H9 (cell line): ENCODE results near the gene CTIF. TPM values are rescaled to one million over a fixed set of nuclear protein-coding genes. Genes with fewer than 3 reads are reported as not detected.

Experiments used
- DNase-seq: peaks from one replicate; pipeline ENCODE4 v3.0.0-alpha.2; 2017
- H2AFZ ChIP-seq: one replicate; pipeline ENCODE4 v1.6.1; 2013; ENCODE audit warnings: mild to moderate bottlenecking, low read length, control low read depth, moderate library complexity
- H2AK5ac ChIP-seq: 2 replicates; pipeline ENCODE4 v1.6.1; 2013; ENCODE audit warnings: low read length, control low read depth, mixed read lengths; ENCODE audit not compliant: insufficient read length
- H2BK120ac ChIP-seq: one replicate; pipeline ENCODE4 v1.6.1; 2013; ENCODE audit warnings: low read depth, mild to moderate bottlenecking, low read length, control low read depth, inconsistent platforms; ENCODE audit not compliant: poor library complexity, severe bottlenecking
- H2BK12ac ChIP-seq: 2 replicates; pipeline ENCODE4 v1.6.1; 2013; ENCODE audit warnings: low read length, control low read depth, mixed read lengths, low read depth; ENCODE audit not compliant: insufficient read length
- H2BK15ac ChIP-seq: 2 replicates; pipeline ENCODE4 v1.6.1; 2013; ENCODE audit warnings: low read depth, low read length, control low read depth
- H2BK20ac ChIP-seq: one replicate; pipeline ENCODE4 v1.6.1; 2013; ENCODE audit warnings: low read depth, mild to moderate bottlenecking, low read length, control low read depth, inconsistent platforms; ENCODE audit not compliant: poor library complexity, severe bottlenecking
- H2BK5ac ChIP-seq: 2 replicates; pipeline ENCODE4 v1.6.1; 2013; ENCODE audit warnings: low read length, control low read depth, mixed read lengths; ENCODE audit not compliant: insufficient read length
- H3K14ac ChIP-seq: 2 replicates; pipeline ENCODE4 v1.6.1; 2013; ENCODE audit warnings: low read length, control low read depth; ENCODE audit not compliant: insufficient read depth
- H3K18ac ChIP-seq: 2 replicates; pipeline ENCODE4 v1.6.1; 2013; ENCODE audit warnings: low read depth, mild to moderate bottlenecking, mixed read lengths, low read length, control low read depth; ENCODE audit not compliant: insufficient read length
- H3K23ac ChIP-seq: 2 replicates; pipeline ENCODE4 v1.6.1; 2013; ENCODE audit warnings: low read length, control low read depth, mixed read lengths, low read depth; ENCODE audit not compliant: insufficient read length
- H3K23me2 ChIP-seq: 2 replicates; pipeline ENCODE4 v1.6.1; 2013; ENCODE audit warnings: low read depth, mild to moderate bottlenecking, mixed read lengths, low read length, control low read depth; ENCODE audit not compliant: insufficient read length, poor library complexity, severe bottlenecking
- H3K27ac ChIP-seq: 2 replicates; pipeline ENCODE4 v1.5.1; 2013; ENCODE audit warnings: low read length, control low read depth, mixed read lengths, low read depth; ENCODE audit not compliant: insufficient read length
- H3K27me3 ChIP-seq: 2 replicates; pipeline ENCODE4 v1.6.1; 2013; ENCODE audit warnings: low read length, control low read depth, inconsistent platforms; ENCODE audit not compliant: insufficient read depth
- H3K4ac ChIP-seq: 2 replicates; pipeline ENCODE4 v1.6.1; 2013; ENCODE audit warnings: low read depth, mild to moderate bottlenecking, control low read depth, inconsistent platforms, low read length, moderate library complexity
- H3K4me1 ChIP-seq: 2 replicates; pipeline ENCODE4 v1.6.1; 2013; ENCODE audit warnings: low read length, control low read depth, inconsistent platforms; ENCODE audit not compliant: insufficient read depth
- H3K4me2 ChIP-seq: 2 replicates; pipeline ENCODE4 v1.6.1; 2013; ENCODE audit warnings: low read length, control low read depth, mixed read lengths; ENCODE audit not compliant: insufficient read length, insufficient read depth
- H3K56ac ChIP-seq: 2 replicates; pipeline ENCODE4 v1.6.1; 2013; ENCODE audit warnings: low read depth, mild to moderate bottlenecking, mixed read lengths, low read length, control low read depth; ENCODE audit not compliant: insufficient read length
- H3K79me1 ChIP-seq: 2 replicates; pipeline ENCODE4 v1.6.1; 2013; ENCODE audit warnings: low read depth, mild to moderate bottlenecking, moderate library complexity, low read length, control low read depth, inconsistent platforms; ENCODE audit not compliant: insufficient read depth, poor library complexity, severe bottlenecking
- H3K79me2 ChIP-seq: 2 replicates; pipeline ENCODE4 v1.6.1; 2013; ENCODE audit warnings: low read length, control low read depth, inconsistent platforms; ENCODE audit not compliant: insufficient read depth
- H3K9ac ChIP-seq: 2 replicates; pipeline ENCODE4 v1.6.1; 2013; ENCODE audit warnings: low read length, control low read depth, mixed read lengths; ENCODE audit not compliant: insufficient read length; ENCODE audit errors: extremely low read depth
- H3K9me3 ChIP-seq: one replicate; pipeline ENCODE4 v1.6.1; 2013; ENCODE audit warnings: low read depth, low read length, inconsistent platforms; ENCODE audit not compliant: control insufficient read depth
- H3T11ph ChIP-seq: one replicate; pipeline ENCODE4 v1.6.1; 2013; ENCODE audit warnings: mild to moderate bottlenecking, low read length, control low read depth, inconsistent platforms
- H4K20me1 ChIP-seq: one replicate; pipeline ENCODE4 v1.6.1; 2013; ENCODE audit not compliant: control insufficient read depth, insufficient read length, insufficient read depth
- H4K5ac ChIP-seq: 2 replicates; pipeline ENCODE4 v1.6.1; 2013; ENCODE audit warnings: low read depth, mild to moderate bottlenecking, mixed read lengths, low read length, control low read depth; ENCODE audit not compliant: insufficient read length
- H4K8ac ChIP-seq: replicated peaks from 2 replicates; pipeline ENCODE4 v1.6.1; 2013; ENCODE audit warnings: low read length, control low read depth, mixed read lengths, low read depth; ENCODE audit not compliant: insufficient read length
- H4K91ac ChIP-seq: 2 replicates; pipeline ENCODE4 v1.6.1; 2013; ENCODE audit warnings: low read depth, mild to moderate bottlenecking, moderate library complexity, mixed read lengths, low read length, control low read depth; ENCODE audit not compliant: insufficient read length
- H3K27ac Mint-ChIP-seq, 3 experiments: 2 replicates in 2 of 3; 3 replicates in 1 of 3; pipeline ENCODE4 v1.8.0; 2020 to 2021; ENCODE audit warnings: mixed read lengths in 3 of 3, mild to moderate bottlenecking in 1 of 3, moderate library complexity in 1 of 3
- H3K27me3 Mint-ChIP-seq: 2 replicates; pipeline ENCODE4 v1.8.0; 2021; ENCODE audit warnings: low read depth, mild to moderate bottlenecking, moderate library complexity, mixed read lengths
- H3K36me3 Mint-ChIP-seq, 3 experiments: 2 replicates in 2 of 3; 3 replicates in 1 of 3; pipeline ENCODE4 v1.8.0; 2020 to 2021; ENCODE audit warnings: low read depth in 3 of 3, mixed read lengths in 3 of 3; ENCODE audit not compliant: insufficient read depth in 1 of 3
- H3K4me1 Mint-ChIP-seq, 2 experiments: 2 replicates each; pipeline ENCODE4 v1.8.0; 2020; ENCODE audit warnings: mixed read lengths in 2 of 2
- H3K4me3 Mint-ChIP-seq, 2 experiments: 2 replicates in 1 of 2; 3 replicates in 1 of 2; pipeline ENCODE4 v1.8.0; 2020 to 2021; ENCODE audit warnings: mild to moderate bottlenecking in 2 of 2, mixed read lengths in 2 of 2, moderate library complexity in 1 of 2
- H3K9me3 Mint-ChIP-seq, 2 experiments: 2 replicates in 1 of 2; 3 replicates in 1 of 2; pipeline ENCODE4 v1.8.0; 2020; ENCODE audit warnings: mild to moderate bottlenecking in 2 of 2, mixed read lengths in 2 of 2, moderate library complexity in 1 of 2
- CTCF ChIP-seq: fragments of 200-600 bp; sonication (generic); conservative IDR thresholded peaks from 3 replicates; pipeline ENCODE4 v1.8.0; 2021; ENCODE audit warnings: antibody characterized with exemption, mild to moderate bottlenecking
- WGBS: extraction: QIAGEN DNeasy Blood & Tissue Kit; methylation state at CpG from one replicate; pipeline ENCODE4 v1.1.7; 2013; ENCODE audit warnings: missing lambda C conversion rate, low lambda C conversion rate, mixed read lengths; ENCODE audit not compliant: insufficient read length; ENCODE audit errors: extremely low coverage; 5-methylcytosine and 5-hydroxymethylcytosine counted together
- total RNA-seq: library from RNA; stranded (reverse); gene quantifications from 2 replicates; pipeline ENCODE4 v1.2.1, GENCODE V29; 2021

The CTIF gene
- total RNA-seq, 1 experiment from 2014 or later, result 15.8 TPM

- H4K5ac ChIP-seq, result no peak overlapping the region
- no peaks in the 10 kb centered on the region for H3K27me3 ChIP-seq
- no peak overlapping the region for H3K27ac Mint-ChIP-seq
- no peak for TF ChIP-seq CTCF
- H3K4me3 Mint-ChIP-seq, result no peak overlapping the region
- no peaks in the 10 kb centered on the region for H3K79me1 ChIP-seq
- no peak overlapping the region for H3K56ac ChIP-seq
- WGBS, result no CpG with 5 or more reads among the region's 5 CpGs
- no peaks in the 10 kb centered on the region; the same call in 1 of the 2 replicates for H3K79me2 ChIP-seq
- H3K9ac ChIP-seq, result no peak overlapping the region
- H3K23me2 ChIP-seq, result no peaks in the 10 kb centered on the region
- no peak overlapping the region for H3K18ac ChIP-seq
- H3K4me1 Mint-ChIP-seq, result peaks cover 15 to 17% of the 10 kb centered on the region in 2 experiments
- no peaks in the 10 kb centered on the region for H3K4me1 ChIP-seq
- no peak overlapping the region for H3K14ac ChIP-seq
- H3K23ac ChIP-seq, result no peak overlapping the region
- H2BK12ac ChIP-seq, result no peak overlapping the region
- no peak overlapping the region for H2AK5ac ChIP-seq
- peaks cover 0 to 2% (median 2%) of the 10 kb centered on the region in 3 experiments; a peak in 2 of 7 replicates for H3K36me3 Mint-ChIP-seq
- no peak overlapping the region for H2AFZ ChIP-seq
- H2BK15ac ChIP-seq, result no peak overlapping the region
- H3K4ac ChIP-seq, result no peak overlapping the region
- H2BK120ac ChIP-seq, result no peak overlapping the region
- no peak overlapping the region for H3K4me2 ChIP-seq
- H4K8ac ChIP-seq, result no peak overlapping the region
- no peak for DNase-seq
- H3K9me3 Mint-ChIP-seq, result no peaks in the 10 kb centered on the region; a peak in 1 of 5 replicates
- no peaks in the 10 kb centered on the region for H4K20me1 ChIP-seq
- no peak overlapping the region for H3T11ph ChIP-seq
- peaks cover 8% of the 10 kb centered on the region for H3K9me3 ChIP-seq
- no peak overlapping the region for H2BK5ac ChIP-seq
- H3K27ac ChIP-seq, result no peak overlapping the region
- H2BK20ac ChIP-seq, result no peak overlapping the region
- H3K27me3 Mint-ChIP-seq, result no peaks in the 10 kb centered on the region
- H4K91ac ChIP-seq, result no peak overlapping the region
These were observed 119.9 kb downstream of the CTIF start for GRCh38 chr18:48658721-48659120.
